ENCODE measurements around the gene TNFRSF25. TPM values are rescaled to one million over a fixed set of nuclear protein-coding genes. Genes with fewer than 3 reads are reported as not detected.

TNFRSF25 gene
- total and polyA plus RNA-seq, 2 experiments from 2014 or later = 13.6 to 25.3 TPM

GRCh38 chr1:6460301-6461050 lies 5.5 kb downstream of the TNFRSF25 start (continued):
- TF ChIP-seq ZNF331 (CRISPR knock-in tag; IDR thresholded peaks at IDR 0.05; ENCODE audit: low read depth) = no peak
- TF ChIP-seq ZNF114 (CRISPR knock-in tag; IDR thresholded peaks at IDR 0.05) = no peak
- TF ChIP-seq POLR2AphosphoS5 (IDR thresholded peaks at IDR 0.05; ENCODE audit: low read depth) = no peak

DNA sequence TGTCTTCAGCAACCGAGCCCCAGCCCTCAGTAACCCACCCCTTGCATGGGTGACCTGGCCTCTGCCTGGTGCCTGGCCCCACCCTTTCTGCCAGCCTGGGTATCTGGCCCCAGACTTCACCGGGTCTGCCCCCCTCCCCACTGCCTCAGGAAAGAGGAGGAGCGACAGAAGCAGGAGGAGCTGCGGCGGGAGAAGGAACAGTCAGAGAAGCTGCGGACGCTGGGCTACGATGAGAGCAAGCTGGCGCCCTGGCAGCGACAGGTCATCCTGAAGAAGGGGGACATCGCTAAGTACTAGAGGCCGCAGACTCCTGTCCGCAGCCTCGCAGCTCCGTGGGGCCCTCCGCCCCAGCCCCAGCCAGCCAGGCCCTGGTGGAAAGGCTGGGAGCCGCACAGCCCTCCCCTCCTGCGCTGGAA lies 6.1 kb downstream of the TNFRSF25 start:
- peak; percentile 17 for ATAC-seq

More for the DNA sequence above, 6.1 kb downstream of the TNFRSF25 start:
- H2AFZ ChIP-seq = 0 out of 2 replicates have a peak overlapping the region, but pooled peaks have one; percentile 18
- peak overlapping the region; percentile 37 for H3K4me3 ChIP-seq
- DNase-seq (ENCODE audit: low spot score) = no peak
- Mint-ChIP-seq H3K9me3 (no peaks in the 10 kb centered on the region; the same call in 2 of the 3 replicates), H3K27ac (0 out of 2 replicates have a peak overlapping the region, but pooled peaks have one; percentile 68), H3K36me3 (ENCODE audit: low read depth) (peaks cover 12% of the 10 kb centered on the region), H3K4me3 (peak overlapping the region; percentile 53; the same call in 2 of the 3 replicates), H3K27me3 (ENCODE audit: insufficient read depth, low read depth, poor library complexity) (peaks cover 22% of the 10 kb centered on the region), H3K4me1 (peaks cover 29% of the 10 kb centered on the region)
- H3K4me2 ChIP-seq = peak overlapping the region; percentile 78
- TF ChIP-seq POLR2AphosphoS5 (IDR thresholded peaks at IDR 0.05; ENCODE audit: low read depth) (peak; percentile 36; the same call in 1 of the 2 replicates), REST (IDR thresholded peaks at IDR 0.05; ENCODE audit: unreplicated experiment) (no peak)
- H3K9me2 ChIP-seq (ENCODE audit: insufficient read depth) = no peaks in the 10 kb centered on the region
- no peak overlapping the region for H3K27ac ChIP-seq (ENCODE audit: low read depth)
- H3K79me2 ChIP-seq (replicated peaks; ENCODE audit: insufficient read depth) = no peaks in the 10 kb centered on the region
- H4K20me1 ChIP-seq (replicated peaks; ENCODE audit: insufficient read depth) = no peaks in the 10 kb centered on the region
- H3K36me3 ChIP-seq (ENCODE audit: insufficient read depth) = no peaks in the 10 kb centered on the region
- H3K27me3 ChIP-seq (ENCODE audit: insufficient read depth) = peaks cover 16% of the 10 kb centered on the region
- H3F3A ChIP-seq (replicated peaks; ENCODE audit: low read depth) = peaks cover 14% of the 10 kb centered on the region; the same call in 1 of the 2 replicates
- H3K4me1 ChIP-seq (ENCODE audit: insufficient read depth) = peaks cover 12% of the 10 kb centered on the region

Measured in GM23338 (cell line).